NCI-H526 treated with DMSO at 0.1 percent for 48 hours (cell line): Measurements from ENCODE around the gene SLC16A6.
"Not testable (repeated sequence)": the region's sequence is repeated elsewhere in the genome, so short reads cannot be mapped to it uniquely, and the experiment has no call there.

Experiments
- DNase-seq: peaks from one replicate; lab custom pipeline; 2025; lab: John Stamatoyannopoulos, UW

The SLC16A6 gene

GRCh38 chr17:68314916-68315535 lies 24.1 kb upstream of the SLC16A6 start:
- no peak for DNase-seq

- DNase-seq: no peak
Measured at GRCh38 chr17:68310152-68310551, 19.2 kb upstream of the SLC16A6 start.

- not testable (repeated sequence) for DNase-seq
Measured at GRCh38 chr17:68309066-68309670, 18.2 kb upstream of the SLC16A6 start.

- not testable (repeated sequence) for DNase-seq
Measured at GRCh38 chr17:68308486-68308885, 17.6 kb upstream of the SLC16A6 start.

GRCh38 chr17:68307443-68307842 lies 16.5 kb upstream of the SLC16A6 start:
- no peak for DNase-seq

- no peak for DNase-seq
Measured at GRCh38 chr17:68306819-68307218, 15.9 kb upstream of the SLC16A6 start.

- no peak for DNase-seq
Measured at GRCh38 chr17:68305142-68305541, 14.2 kb upstream of the SLC16A6 start.

- DNase-seq: no peak
Measured at GRCh38 chr17:68304706-68305105, 13.8 kb upstream of the SLC16A6 start.

- no peak for DNase-seq
Measured at GRCh38 chr17:68302666-68303065, 11.7 kb upstream of the SLC16A6 start.

GRCh38 chr17:68302066-68302564 lies 11.2 kb upstream of the SLC16A6 start:
- no peak for DNase-seq

- DNase-seq: peak; percentile 80
Measured at GRCh38 chr17:68301438-68301959, 10.6 kb upstream of the SLC16A6 start.

GRCh38 chr17:68299817-68300216 lies 8.9 kb upstream of the SLC16A6 start:
- no peak for DNase-seq

- no peak for DNase-seq
Measured at GRCh38 chr17:68298601-68299000, 7.7 kb upstream of the SLC16A6 start.

GRCh38 chr17:68297195-68297594 lies 6.3 kb upstream of the SLC16A6 start:
- no peak for DNase-seq

- DNase-seq: no peak
Measured at GRCh38 chr17:68296217-68297191, 5.6 kb upstream of the SLC16A6 start.

GRCh38 chr17:68295086-68295485 lies 4.2 kb upstream of the SLC16A6 start:
- DNase-seq: no peak

GRCh38 chr17:68294617-68295016 lies 3.7 kb upstream of the SLC16A6 start:
- DNase-seq: no peak

- DNase-seq: peak; percentile 28
Measured at GRCh38 chr17:68294196-68294555, 3.2 kb upstream of the SLC16A6 start.

GRCh38 chr17:68293490-68294195 lies 2.7 kb upstream of the SLC16A6 start:
- DNase-seq: no peak

- DNase-seq: peak; percentile 38
Measured at GRCh38 chr17:68292689-68293040, 1.7 kb upstream of the SLC16A6 start.

GRCh38 chr17:68291836-68292688 lies 1.1 kb upstream of the SLC16A6 start:
- DNase-seq: peak; percentile 51
